ENCODE results near the gene MTHFD1L.

Gene MTHFD1L

DNA sequence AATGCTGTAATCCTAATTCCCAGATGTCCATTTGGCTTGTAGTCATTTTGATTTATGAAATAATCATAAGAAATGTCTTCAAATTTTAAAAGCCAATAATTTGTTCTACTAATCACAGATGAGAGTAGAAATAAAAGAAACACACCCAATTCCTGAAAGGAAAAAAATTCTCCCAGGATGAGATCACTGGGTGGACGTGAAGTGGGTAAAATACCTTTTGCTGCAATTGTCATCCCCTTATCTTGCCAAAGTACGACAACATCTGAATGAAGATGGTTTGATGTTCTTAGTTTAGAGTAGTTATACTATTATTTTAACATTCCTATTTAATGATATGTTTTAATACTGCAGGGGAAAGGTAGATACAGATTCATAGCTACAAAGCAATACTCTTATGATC is 33.7 kb downstream of the MTHFD1L start:
- DNase-seq: no peak

DNA sequence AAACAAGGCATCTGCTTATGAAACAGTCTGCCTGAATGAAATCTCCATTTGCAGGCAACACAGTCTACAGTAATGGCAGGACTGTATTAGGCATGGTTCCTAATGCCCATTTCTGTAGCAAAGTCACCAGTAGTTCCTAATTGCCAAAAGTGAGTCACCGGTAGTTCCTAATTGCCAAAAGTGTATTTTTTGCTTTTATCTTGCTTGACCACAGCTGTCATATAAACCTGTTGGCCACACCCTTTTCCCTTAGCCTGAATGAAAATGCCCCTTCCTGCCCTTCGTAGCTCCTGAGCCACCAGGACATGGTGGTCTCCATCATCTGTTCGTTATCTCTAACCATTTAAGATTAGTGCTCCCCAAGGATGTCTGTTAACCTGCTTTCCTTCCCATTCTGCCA is 34.5 kb downstream of the MTHFD1L start:
- DNase-seq: no peak

DNA sequence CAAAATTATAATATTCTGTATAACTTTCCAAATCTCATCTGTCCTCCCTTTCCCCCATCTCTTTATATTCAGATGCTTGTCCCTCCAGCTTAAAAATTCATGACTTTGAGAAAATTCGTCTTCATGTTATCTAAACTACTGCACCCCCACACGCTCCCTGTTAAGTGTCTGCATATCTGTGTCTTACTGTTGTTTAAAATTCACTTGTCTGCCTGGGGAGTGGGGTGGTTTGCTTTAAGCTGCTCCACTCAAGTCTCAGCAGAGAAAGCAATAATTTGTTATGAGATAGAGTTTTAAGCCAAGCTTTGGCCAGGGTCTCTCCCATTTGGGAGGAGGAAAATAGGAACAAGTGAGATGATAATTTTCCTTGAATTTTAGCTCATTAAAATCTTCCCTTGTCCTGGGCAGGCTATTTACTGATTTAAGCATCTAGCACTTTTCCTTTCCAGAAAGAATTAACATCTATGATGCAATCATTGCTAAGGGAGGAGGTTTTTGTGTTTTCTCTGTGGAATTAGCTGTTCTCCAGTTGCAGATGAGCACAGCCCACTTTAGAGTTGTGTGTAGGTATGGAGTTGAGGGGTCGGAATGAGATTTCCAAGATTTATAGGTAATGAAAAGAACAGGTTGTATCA is 36.8 kb downstream of the MTHFD1L start:
- DNase-seq: no peak

DNA sequence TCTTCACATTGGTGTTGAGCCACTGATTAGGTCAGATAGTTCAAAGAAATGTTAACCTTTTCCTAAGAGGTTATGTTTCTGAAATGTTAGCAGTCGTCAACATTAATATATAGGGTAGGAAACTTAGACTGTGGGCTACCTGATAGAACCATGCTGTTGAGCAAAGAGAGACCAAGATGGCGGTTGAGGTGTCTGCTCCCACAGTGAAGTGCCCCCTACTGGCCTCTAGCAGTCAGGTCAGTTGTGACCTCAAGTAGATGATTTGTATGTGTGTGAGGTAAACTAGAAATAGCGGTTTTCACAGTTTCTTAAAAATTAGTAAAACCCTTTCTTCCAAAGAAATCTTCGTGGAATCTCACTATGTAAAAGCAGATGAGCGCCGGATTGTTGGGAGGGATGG is 40.3 kb downstream of the MTHFD1L start:
- DNase-seq: no peak

DNA sequence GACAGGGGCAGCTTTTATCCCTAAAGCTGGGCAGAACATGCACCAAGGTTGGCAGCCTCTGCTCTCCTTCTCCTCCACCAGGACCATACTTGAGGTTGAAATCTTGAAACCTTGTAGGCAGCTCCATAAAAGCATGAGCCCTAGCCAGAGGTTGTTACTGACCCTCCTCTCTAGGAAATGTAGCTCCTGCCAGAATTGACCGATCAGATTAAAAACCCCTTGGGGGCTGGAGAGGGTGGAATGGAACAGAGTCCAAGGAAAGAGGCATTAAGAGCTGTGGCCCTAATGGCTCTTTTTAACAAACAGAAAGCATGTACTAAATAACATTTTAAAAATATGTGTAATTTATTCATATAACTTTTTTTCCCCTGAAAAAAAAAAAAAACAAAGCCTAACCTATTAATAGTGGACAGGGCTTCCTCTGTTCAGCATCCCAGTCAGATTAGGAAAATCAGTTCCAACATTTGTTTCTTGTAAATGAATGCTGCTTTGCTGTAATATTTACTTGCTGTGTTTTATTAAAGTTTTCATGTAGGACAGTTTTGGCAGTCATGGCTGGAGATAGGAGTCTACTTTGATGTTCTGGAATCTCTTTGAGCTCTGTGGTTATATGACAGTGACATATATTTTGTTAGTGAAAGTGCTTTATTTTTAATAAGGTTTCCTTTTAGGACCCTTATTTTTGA is 41.3 kb downstream of the MTHFD1L start:
- no peak for DNase-seq

DNA sequence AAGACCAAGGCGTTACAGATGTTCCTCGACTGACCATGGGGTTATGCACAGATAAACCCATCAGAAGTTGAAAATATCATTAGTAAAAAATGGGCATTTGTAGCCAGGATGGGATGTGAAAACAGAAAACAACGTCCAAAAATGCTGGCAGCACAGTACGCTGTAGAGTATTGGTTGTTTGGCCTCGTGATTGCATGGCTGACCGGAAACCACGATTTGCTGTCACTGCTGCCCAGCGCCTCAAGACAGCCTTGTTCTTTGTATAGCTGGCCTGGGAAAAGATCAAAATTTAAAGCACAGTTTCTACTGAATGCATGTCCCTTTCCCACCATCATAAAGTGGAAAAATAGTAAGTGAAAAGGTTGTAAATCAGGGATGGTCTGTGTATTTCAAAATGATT is 41.9 kb downstream of the MTHFD1L start:
- no peak for DNase-seq

DNA sequence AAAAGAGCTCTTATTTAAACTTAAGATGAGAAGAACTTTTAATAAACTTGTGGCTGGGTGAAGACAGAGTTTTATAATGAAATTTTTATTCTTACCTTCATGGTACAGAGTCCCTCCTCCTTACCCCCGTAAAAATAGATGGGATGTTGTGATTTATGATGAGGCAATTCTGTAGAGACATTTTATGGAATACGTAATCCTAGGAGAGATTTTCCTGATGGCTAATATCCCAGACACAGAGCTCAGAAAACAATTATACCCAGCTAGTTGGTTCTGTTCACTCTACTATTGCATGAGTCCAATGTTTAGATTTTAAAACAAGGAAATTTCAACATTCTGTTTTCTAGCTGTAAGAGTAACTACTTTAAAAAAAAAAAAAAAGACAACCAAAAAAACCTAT is 43.4 kb downstream of the MTHFD1L start:
- no peak for DNase-seq

DNA sequence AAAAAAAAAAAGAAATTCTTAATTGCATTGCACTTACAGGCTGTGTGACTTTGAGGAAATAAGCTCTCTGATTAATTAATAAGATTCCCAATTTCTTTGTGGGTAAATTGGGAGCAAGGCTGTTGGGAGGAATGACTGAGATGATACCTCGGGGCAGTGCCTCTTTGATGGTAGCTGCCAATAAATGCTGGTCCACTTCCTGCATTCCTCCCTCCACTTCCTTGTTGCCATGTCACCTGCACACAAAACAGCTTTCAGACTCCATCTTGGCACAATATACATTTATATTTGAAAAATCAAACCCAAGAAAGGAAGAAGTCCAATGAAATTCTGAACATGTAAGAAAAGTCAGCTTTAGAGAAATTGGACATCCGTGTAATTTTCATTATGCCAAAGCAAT is 45.1 kb downstream of the MTHFD1L start:
- DNase-seq: no peak

DNA sequence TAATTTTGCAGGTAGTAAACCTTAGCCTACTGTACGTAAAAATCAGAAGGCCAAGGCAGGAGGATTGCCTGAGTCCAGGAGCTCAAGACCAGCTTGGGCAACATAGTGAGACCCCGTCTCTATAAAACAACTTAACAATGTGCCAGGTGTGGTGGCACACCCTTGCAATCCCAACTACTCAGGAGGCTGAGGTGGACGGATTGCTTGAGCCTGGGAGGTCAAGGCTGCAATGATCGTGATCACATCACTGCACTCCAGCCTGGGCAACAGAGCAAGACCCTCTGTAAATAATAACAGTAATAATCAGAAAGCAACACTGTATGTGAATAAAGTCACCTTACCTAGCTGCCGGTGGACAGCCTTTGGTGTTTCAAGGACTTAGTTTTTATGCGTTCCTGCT is 48.9 kb downstream of the MTHFD1L start:
- no peak for DNase-seq

DNA sequence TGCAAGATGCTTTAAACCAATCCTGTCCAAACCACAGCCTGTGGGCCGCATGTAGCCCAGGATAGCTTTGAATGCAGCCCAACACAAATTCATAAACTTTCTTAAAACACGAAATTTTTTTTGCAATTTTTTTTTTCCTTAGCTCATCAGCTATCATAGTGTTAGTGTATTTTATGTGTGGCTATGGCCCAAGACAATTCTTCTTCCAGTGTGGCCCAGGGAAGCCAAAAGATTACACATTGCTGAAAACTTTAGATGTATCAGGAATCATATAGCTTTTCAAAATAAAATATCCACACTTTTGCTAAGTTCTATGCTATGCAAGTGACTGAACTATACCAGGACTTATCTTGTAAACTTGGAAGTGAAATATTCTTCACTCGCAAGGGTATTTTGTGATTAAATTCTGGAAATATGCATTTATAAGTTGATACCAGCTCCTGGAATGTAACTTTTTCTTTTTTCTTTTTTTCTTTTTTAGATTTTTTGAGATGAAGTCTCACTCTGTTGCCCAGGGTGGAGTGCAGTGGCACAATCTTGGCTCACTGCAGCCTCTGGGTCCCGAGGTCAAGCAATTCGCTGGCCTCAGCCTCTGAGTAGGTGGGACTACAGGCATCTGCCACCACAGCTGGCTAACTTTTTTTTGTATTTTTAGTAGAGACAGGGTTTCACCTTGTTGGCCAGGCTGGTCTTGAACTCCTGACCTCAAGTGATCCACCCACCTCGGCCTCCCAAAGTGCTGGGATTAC is 49.8 kb downstream of the MTHFD1L start:
- no peak for DNase-seq

DNA sequence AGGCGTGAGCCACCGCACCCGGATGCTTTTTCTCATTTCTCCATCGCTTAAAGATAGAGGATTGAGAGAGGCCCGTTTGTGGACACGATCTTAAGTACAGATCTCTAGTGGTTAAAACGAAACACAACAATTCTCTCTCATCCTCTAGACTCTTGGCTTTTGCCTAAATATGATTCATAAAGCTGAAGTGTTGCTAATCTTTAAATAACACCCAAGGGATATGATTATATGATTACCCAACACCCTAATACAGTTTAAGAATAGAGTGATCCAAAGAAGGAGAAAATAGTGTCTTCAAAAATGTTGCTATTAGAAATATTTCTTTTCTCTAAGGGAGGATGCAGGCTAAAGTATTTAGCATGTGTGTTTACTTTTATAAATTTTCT is 50.4 kb downstream of the MTHFD1L start:
- DNase-seq: no peak

DNA sequence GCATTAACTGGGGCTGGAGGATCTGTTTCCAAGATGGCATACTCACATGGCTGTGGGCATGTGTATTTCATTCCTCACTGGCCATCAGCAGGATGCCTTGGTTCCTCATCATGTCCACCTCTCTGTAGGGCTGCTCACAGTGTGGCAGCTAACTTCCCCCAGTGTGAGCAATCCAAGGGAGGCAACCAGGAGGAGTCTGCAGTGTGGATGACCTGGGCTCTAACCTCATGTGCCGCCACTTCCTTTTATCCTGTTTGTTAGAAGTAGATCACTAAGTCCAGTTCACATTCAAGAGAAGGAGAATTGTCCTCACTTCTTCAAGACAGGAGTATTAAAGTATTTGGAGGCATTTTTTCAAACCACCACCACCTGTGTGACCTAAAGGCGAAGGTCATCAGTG is 54.4 kb downstream of the MTHFD1L start:
- DNase-seq: no peak

DNA sequence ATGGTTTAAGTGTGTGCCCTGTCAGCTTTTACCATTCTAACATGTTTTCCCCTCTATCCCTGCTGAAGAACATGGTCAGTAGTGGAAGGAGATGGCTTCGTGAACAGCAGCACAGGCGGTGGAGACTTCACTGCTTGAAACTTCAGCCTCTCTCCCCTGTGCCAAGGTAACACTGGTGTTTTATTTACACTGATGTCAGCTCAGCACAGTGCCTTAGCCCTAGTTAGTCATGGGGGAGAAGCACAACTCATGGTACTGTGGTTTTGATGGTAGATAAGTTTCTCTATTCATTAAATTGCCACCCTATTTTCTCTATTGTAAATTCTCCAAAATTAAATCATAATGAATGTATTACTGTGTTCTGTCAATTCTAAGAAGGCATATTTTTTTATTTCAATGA is 56.6 kb downstream of the MTHFD1L start:
- no peak for DNase-seq

DNA sequence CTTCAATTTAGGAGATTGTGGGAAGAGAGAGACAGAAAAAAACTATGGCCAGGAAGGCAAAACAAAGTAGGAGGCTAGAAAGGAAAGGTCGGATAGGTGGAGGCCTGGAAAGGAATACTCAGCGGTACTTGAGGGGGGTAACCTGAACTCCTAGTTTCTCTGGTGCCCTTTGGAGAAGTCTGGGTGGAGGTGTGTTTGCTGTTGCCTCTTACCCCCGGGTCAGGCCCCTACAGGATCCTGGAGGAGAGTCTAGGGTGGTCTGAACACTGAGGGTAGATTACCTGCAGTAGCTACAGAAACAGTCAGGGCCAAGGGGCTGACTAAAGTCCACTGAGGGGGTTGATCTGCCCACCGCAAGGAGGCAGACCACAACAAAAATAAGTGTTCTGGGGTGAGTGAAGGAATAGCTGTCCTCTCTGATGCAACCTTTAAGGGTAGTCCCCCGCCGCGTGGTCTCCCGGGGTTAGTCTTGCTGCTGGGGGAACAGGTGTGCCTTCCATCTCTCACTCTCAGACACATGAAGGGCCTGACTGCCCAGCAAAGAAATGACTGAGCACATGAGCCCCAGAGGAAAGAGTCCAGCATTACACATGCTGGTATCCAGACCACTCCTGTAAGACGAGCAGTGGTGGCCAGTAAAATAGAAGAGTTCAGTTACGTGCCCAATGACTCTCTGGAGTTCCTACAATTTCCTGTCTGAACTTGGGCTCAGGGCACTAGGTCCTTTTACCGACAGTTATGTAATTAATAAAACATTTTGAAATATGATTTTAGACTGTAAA is 59.5 kb downstream of the MTHFD1L start:
- no peak for DNase-seq

DNA sequence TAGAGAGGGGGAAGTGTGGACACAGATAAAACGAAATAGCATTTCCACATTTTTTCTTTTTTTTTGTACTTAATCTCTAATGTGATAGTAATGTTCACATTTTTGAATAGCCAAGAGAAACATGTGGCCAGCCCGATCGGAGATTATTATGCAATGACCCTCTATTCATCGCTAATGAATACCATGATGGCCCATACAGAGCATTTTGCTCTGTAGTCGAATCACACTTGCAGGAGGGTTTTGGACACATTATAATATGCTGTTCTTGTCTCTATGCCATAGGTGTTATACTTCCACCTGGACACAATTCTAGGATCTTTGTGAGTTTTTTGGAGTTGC is 60.1 kb downstream of the MTHFD1L start:
- DNase-seq: no peak

DNA sequence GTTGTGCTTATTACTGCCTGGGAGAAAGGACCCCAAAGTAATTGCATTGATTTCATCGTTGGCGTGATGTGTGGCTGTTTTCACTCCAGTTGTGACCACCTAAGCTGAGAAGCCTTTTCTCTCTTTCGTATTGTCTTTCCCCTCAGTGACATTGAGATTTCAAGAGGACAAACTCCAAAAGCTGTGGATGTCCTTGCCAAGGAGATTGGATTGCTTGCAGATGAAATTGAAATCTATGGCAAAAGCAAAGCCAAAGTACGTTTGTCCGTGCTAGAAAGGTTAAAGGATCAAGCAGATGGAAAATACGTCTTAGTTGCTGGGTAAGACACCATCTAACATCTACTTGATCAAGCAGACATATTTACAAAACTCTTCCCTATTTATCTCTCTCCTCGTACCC is 60.5 kb downstream of the MTHFD1L start:
- no peak for DNase-seq

DNA sequence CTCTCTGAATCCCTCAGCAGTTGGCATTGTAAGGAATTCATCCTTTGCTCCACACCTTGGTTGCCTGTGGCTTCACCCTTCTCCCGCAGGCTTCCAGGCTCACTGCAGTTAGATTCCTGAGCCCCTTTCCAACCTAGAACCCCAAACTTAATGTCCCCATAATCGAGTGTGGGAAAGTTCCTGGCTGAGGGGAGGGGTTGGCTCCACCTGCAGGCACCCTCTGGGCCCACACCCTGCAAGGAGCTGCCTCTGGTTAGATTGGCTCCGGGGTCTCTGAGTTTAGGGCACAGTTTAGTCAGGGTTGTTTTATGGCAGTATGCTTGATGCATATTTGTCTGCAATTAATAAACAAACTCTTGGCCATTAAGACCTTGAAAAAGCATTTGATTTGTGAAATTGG is 63.4 kb downstream of the MTHFD1L start:
- no peak for DNase-seq

DNA sequence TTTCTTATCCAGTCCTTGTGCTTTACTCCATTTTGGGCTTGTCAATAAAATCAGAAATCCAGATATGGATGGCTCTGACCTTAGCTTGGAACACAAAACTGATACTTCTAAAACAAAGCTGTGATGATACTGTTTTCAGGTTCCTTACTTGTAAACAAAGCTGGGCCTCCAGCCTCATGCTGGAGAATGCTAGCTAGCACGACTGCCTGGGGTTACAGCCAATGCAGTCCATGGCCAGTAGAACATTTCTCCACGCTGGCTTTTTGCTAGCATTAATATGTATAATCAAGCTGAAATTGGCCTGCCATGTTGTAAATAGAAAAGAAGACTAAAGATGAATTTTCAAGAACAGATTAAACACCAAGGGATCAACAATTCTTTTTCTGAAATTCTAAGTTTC is 63.9 kb downstream of the MTHFD1L start:
- no peak for DNase-seq

DNA sequence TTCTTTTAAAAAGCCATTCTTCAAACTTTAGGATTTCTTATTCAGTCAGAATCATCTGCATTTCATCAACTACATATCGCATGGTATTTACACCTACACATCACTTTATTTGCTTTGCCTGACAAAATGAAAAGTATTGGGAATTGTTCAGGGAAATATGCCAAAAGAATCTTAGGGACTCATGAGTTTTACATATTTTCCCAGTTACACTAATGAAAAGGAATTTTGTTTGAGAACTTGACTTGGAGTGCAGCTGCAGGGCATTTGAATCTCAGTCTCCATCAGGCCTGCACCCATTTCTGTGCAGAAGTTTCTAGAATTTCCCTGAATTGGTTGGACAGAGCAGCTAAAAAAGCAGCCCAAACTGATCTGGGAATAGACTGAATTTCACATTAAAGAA is 65.3 kb downstream of the MTHFD1L start:
- DNase-seq: no peak

DNA sequence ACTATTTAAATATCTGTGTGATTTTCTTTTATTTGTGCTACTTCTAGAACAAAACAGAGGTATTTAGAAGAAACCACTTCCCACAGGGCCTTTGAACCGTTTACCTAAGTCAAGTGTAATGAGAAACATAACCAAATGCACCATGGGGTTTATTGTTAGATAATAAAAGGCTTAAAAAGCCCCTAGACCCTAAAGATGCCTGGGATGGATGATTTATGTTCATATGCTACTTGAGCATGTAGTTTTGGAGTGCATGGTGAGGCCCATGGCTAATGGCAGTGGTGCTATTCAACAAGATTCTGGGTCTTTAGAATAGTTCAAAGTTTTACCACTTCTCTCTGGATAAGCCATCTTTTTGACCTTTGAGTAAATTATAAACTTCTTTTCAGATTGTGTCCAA is 65.9 kb downstream of the MTHFD1L start:
- no peak for DNase-seq

DNA sequence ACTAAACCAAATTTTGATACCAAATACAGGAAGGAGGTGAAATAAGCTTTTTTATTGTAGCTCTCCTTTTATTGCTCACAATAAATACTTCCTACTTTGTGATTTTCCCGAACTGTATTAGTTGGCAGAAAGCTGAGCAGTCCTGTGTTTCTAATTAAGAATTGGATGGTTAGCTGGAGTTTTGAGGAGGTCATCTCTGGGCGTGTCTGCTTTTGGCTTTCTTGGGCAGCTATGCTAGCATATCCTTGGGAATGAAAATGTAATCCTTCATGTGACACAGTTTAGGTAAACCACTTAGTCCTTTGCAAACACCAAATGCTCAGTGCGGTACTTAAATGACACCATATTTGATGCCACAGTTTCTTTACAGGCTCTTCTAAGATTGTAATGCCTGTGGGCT is 67.5 kb downstream of the MTHFD1L start:
- DNase-seq: no peak

DNA sequence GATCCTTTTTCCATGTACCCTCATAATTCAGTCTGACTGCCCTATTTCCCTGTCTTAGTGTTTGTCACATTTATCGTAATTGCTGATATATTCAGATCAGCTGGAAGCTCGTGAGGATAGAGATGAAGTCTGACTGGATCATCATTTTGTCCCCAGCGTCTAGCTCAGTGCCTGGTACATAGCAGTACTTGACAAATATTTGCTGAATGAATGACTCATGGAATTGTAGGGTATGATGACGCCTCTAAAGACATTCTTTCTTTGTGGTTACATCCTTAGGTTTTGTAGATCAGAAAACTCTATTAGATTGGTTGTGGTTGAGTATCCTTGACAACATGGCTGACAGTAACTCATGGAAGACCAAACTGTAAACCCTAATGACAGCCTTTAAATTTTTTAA is 68.9 kb downstream of the MTHFD1L start:
- no peak for DNase-seq

DNA sequence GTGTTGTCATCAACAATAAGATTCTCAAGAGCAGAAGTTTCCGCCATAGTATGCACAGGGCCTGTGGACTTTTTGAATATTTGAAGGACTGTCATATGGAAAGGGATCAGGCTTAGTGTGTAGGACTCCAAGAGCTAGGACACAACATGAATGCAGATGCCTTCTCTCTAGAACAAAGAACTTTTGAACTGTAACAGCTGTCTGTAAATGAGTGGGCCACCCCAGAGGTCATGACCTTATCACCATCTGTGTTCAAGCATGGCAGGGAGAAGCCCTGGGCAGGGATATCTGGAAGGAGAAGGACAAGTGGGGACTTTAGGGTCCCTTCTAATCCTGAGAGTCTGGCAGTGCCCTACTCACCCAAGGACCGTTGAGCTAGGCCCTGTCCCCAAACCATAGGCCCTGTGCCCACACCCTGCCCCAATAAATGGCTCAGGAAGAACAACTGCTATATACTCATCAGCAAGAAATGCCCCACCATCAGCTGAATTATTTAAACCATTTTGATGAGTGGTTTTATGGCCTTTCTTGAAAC is 70.6 kb downstream of the MTHFD1L start:
- DNase-seq: no peak

Data from NCI-H526 treated with DMSO at 0.1 percent for 48 hours (cell line).